M059J (cell line): ENCODE measurements around the gene CDK16. TPM values are rescaled to one million over a fixed set of nuclear protein-coding genes. Genes with fewer than 3 reads are reported as not detected.
A peak's percentile ranks its signal among the peaks of the same experiment; 100 is the strongest.
"Not testable (repeated sequence)": the region's sequence is repeated elsewhere in the genome, so short reads cannot be mapped to it uniquely, and the experiment has no call there.

ENCODE experiments used
- DNase-seq: peaks from one replicate; pipeline ENCODE4 v3.0.0-alpha.2; 2012; ENCODE audit warnings: low read depth
- total RNA-seq: library from RNA; depleted of rRNA; stranded (reverse); fragments of >200 nt; shearing (Covaris generic); gene quantifications from 2 replicates; pipeline ENCODE4 v1.2.3, GENCODE V29; 2014; rRNA removed

The CDK16 gene
- total RNA-seq, 1 experiment from 2014 or later: 209 TPM

DNA sequence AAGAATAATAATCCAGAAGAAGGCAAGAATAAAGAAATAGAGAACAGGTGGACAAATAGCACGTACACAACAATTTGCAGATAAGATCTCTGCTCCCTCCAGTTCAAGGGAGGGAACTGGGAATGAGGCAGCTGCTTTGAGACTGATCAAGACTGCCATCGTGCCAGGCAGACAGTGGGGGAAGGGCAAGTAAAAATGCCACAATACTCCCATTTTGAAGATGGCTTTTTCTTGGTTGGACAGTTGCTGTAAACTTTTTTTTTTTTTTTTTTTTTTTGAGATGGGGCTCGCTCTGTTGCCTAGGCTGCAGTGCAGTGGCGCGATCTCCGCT is 31.5 kb downstream of the CDK16 start:
- DNase-seq: no peak

DNA sequence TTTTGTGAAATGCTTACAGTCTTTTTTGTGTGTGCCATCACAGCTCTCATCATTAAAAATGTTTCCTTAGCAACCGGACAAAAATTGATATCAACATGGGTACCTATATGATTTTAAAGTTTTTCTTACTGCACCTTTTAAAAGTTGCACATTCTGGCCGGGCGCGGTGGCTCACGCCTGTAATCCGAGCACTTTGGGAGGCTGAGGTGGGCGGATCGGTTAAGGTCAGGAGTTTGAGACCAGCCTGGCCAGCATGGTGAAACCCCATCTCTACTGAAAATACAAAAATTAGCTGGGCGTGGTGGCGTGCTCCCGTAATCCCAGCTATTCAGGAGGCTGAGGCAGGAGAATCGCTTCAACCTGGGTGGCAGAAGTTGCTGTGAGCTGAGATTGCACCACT is 39.1 kb downstream of the CDK16 start:
- not testable (repeated sequence) for DNase-seq

GRCh38 chrX:47264483-47265173 is 46.1 kb downstream of the CDK16 start:
- DNase-seq: peak; percentile 69

- DNase-seq: no peak
Measured at GRCh38 chrX:47266643-47267042, 48.2 kb downstream of the CDK16 start.

DNA sequence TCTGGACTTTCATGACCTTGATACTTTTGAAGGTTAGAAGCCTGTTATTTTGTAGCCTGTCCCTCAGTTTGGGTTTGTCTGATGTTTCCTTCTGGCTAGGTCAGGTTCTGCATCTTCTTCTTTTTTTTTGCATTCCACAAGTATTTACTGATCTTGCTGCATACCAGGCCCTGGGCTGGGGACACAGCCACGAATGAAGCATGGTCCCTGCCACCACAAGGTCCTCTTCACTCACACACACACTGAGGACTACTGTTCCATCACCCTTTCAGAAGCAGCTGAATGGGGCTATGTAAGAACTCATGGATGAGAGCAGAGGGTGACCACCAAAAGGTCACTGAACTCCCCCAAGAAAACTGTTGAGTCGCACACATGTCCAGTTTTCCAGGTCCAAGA is 53.5 kb downstream of the CDK16 start:
- no peak for DNase-seq

DNA sequence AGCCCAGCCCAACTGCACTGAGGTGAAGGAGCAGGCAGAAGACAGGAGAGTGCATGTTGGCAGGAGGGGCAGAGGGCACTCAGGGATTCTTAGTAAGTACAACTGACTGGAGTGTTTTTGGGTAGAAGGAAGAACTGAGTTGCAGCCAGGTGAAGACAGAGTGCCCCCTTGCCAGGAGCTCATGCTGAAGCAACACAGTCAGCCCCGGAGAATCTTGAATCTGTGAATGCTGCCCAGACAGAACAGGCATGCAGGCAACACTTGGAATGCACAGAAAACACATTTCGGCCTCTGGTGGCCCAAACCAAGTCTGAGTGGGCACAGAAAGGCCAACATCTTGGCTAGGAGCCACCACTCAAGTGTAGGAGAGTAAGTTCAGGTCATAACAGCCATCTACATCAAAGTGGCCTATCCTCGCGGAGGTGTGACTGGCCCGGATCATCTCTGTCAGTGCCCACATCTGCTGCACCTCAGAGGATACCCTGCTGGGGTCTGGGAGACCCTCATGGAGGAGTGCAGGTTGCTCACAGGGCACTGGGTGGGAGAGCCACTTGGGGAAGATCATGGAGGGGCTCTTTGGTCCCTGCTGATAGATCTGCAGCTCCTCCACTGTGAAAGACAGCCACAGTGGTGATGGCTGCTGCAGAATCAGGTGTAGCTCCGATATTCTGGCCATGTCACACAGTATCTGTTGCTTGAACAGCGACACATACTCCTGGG is 54.7 kb downstream of the CDK16 start:
- DNase-seq: no peak

- no peak for DNase-seq
Measured at GRCh38 chrX:47278691-47279090, 60.2 kb downstream of the CDK16 start.

Other genes starting within 250 kb of the CDK16 start
- gene RGN, start 140.2 kb upstream of the CDK16 start, total RNA-seq: 1.7 and 1.9 TPM in 2 replicates
- 194 and 205 TPM in 2 replicates for gene NDUFB11, start 74.0 kb upstream of the CDK16 start, total RNA-seq
- gene RBM10, start 73.5 kb upstream of the CDK16 start, total RNA-seq: 33.3 and 45.9 TPM in 2 replicates
- 155 and 247 TPM in 2 replicates for gene UBA1, start 24.9 kb upstream of the CDK16 start, total RNA-seq
- 39.2 and 55.6 TPM in 2 replicates for gene USP11, start 14.3 kb downstream of the CDK16 start, total RNA-seq
- gene ZNF157, start 151.9 kb downstream of the CDK16 start, total RNA-seq: 0.05 and 0.20 TPM in 2 replicates